ENCODE measurements around the gene DNAI4. TPM values are rescaled to one million over a fixed set of nuclear protein-coding genes. Genes with fewer than 3 reads are reported as not detected.
"Not testable (repeated sequence)": the region's sequence is repeated elsewhere in the genome, so short reads cannot be mapped to it uniquely, and the experiment has no call there.

DNAI4 gene
- total RNA-seq, 2 donors from 2014 or later, result 4.6 to 6.7 TPM

GRCh38 chr1:66916320-66916719, 8.3 kb downstream of the DNAI4 start:
- Mint-ChIP-seq H3K4me3 (no peak overlapping the region), H3K27ac (no peak overlapping the region), H3K36me3 (ENCODE audit: low read depth) (peaks cover 38% of the 10 kb centered on the region), H3K9me3 (peaks cover 5% of the 10 kb centered on the region), H3K27me3 (ENCODE audit: insufficient read depth) (no peaks in the 10 kb centered on the region), H3K4me1 (peaks cover 13% of the 10 kb centered on the region)
- peaks cover 15% of the 10 kb centered on the region for H3K36me3 ChIP-seq (ENCODE audit: control insufficient read depth, insufficient read depth, low read length)
- H3K9ac ChIP-seq (ENCODE audit: extremely low read depth, low read length, poor library complexity, severe bottlenecking), result no peak overlapping the region
- H3K4me1 ChIP-seq (ENCODE audit: control insufficient read depth, insufficient read depth, low read length), result peaks cover 6% of the 10 kb centered on the region
- no peaks in the 10 kb centered on the region for H3K27me3 ChIP-seq (ENCODE audit: control insufficient read depth, insufficient read depth, low read length, poor library complexity, severe bottlenecking)
- TF ChIP-seq CTCF (conservative IDR thresholded peaks at IDR 0.05), result no peak
- no peak for DNase-seq
- H3K27ac ChIP-seq (ENCODE audit: low read depth, low read length), result no peak overlapping the region
- H3K9me3 ChIP-seq (ENCODE audit: control insufficient read depth, low read length), result peaks cover 26% of the 10 kb centered on the region
- 68 to 80% methylated on average over 1 to 2 of the region's 2 CpGs for WGBS, 2 experiments (ENCODE audit: insufficient coverage in 1 of 2, insufficient read length in 1 of 2)
- no peak overlapping the region for H3K4me3 ChIP-seq (ENCODE audit: low read length)

- H3K27ac Mint-ChIP-seq; H3K27me3 ChIP-seq (ENCODE audit: control insufficient read depth, insufficient read depth, low read length, poor library complexity, severe bottlenecking); H3K4me1 ChIP-seq (ENCODE audit: control insufficient read depth, insufficient read depth, low read length); H3K4me3 Mint-ChIP-seq; H3K9me3 Mint-ChIP-seq; H3K27me3 Mint-ChIP-seq (ENCODE audit: insufficient read depth); DNase-seq; H3K4me3 ChIP-seq (ENCODE audit: low read length); H3K27ac ChIP-seq (ENCODE audit: low read depth, low read length); H3K9ac ChIP-seq (ENCODE audit: extremely low read depth, low read length, poor library complexity, severe bottlenecking); H3K36me3 ChIP-seq (ENCODE audit: control insufficient read depth, insufficient read depth, low read length): not testable (repeated sequence)
- H3K4me1 Mint-ChIP-seq, result peaks cover 13% of the 10 kb centered on the region
- WGBS, 2 experiments (ENCODE audit: insufficient coverage in 1 of 2, insufficient read length in 1 of 2), result no CpG with 5 or more reads among the region's 1 CpG
- H3K9me3 ChIP-seq (ENCODE audit: control insufficient read depth, low read length), result peaks cover 20% of the 10 kb centered on the region
- H3K36me3 Mint-ChIP-seq (ENCODE audit: low read depth), result peaks cover 29% of the 10 kb centered on the region
Observed at GRCh38 chr1:66915203-66915602, 9.5 kb downstream of the DNAI4 start.

GRCh38 chr1:66893712-66894111, 30.9 kb downstream of the DNAI4 start:
- Histone ChIP-seq H3K9ac (ENCODE audit: extremely low read depth, low read length, poor library complexity, severe bottlenecking) (no peak overlapping the region), H3K27me3 (ENCODE audit: control insufficient read depth, insufficient read depth, low read length, poor library complexity, severe bottlenecking) (no peaks in the 10 kb centered on the region), H3K4me3 (ENCODE audit: low read length) (no peak overlapping the region), H3K27ac (ENCODE audit: low read depth, low read length) (no peak overlapping the region), H3K4me1 (ENCODE audit: control insufficient read depth, insufficient read depth, low read length) (no peaks in the 10 kb centered on the region), H3K36me3 (ENCODE audit: control insufficient read depth, insufficient read depth, low read length) (no peaks in the 10 kb centered on the region), H3K9me3 (ENCODE audit: control insufficient read depth, low read length) (no peaks in the 10 kb centered on the region)
- TF ChIP-seq CTCF (conservative IDR thresholded peaks at IDR 0.05), result no peak
- Mint-ChIP-seq H3K27me3 (ENCODE audit: insufficient read depth) (no peaks in the 10 kb centered on the region), H3K27ac (no peak overlapping the region), H3K4me1 (no peaks in the 10 kb centered on the region), H3K4me3 (no peak overlapping the region), H3K36me3 (ENCODE audit: low read depth) (no peaks in the 10 kb centered on the region), H3K9me3 (no peaks in the 10 kb centered on the region)
- WGBS, 2 experiments (ENCODE audit: insufficient coverage in 1 of 2, insufficient read length in 1 of 2), result 97% methylated on average over 3 of the region's 3 CpGs; no CpG with 5 or more reads in 1 of the 2 experiments
- no peak for DNase-seq

- Histone ChIP-seq H3K27me3 (ENCODE audit: control insufficient read depth, insufficient read depth, low read length, poor library complexity, severe bottlenecking) (no peaks in the 10 kb centered on the region), H3K4me3 (ENCODE audit: low read length) (no peak overlapping the region)
- 98 to 100% methylated on average over 1 of the region's 1 CpG for WGBS, 2 experiments (ENCODE audit: insufficient coverage in 1 of 2, insufficient read length in 1 of 2)
Observed at GRCh38 chr1:66890621-66891020, 34.0 kb downstream of the DNAI4 start.

More at GRCh38 chr1:66890621-66891020, 34.0 kb downstream of the DNAI4 start:
- TF ChIP-seq CTCF (conservative IDR thresholded peaks at IDR 0.05), result no peak
- no peak for DNase-seq
- H3K36me3 Mint-ChIP-seq (ENCODE audit: low read depth), result no peaks in the 10 kb centered on the region
- Histone ChIP-seq H3K9ac (ENCODE audit: extremely low read depth, low read length, poor library complexity, severe bottlenecking) (no peak overlapping the region), H3K27ac (ENCODE audit: low read depth, low read length) (no peak overlapping the region), H3K4me1 (ENCODE audit: control insufficient read depth, insufficient read depth, low read length) (peaks cover 2% of the 10 kb centered on the region), H3K9me3 (ENCODE audit: control insufficient read depth, low read length) (no peaks in the 10 kb centered on the region), H3K36me3 (ENCODE audit: control insufficient read depth, insufficient read depth, low read length) (no peaks in the 10 kb centered on the region)
- no peak overlapping the region for H3K27ac Mint-ChIP-seq
- no peaks in the 10 kb centered on the region for H3K9me3 Mint-ChIP-seq
- H3K4me3 Mint-ChIP-seq, result no peak overlapping the region
- no peaks in the 10 kb centered on the region for H3K4me1 Mint-ChIP-seq
- H3K27me3 Mint-ChIP-seq (ENCODE audit: insufficient read depth), result no peaks in the 10 kb centered on the region
